GM12878 (cell line): ENCODE data around the gene BZW1.

Experiments
- BACH1 ChIP-seq: fragments of 450-650 bp; IDR thresholded peaks from 2 replicates; pipeline ENCODE4 v1.6.1; 2017; ENCODE audit warnings: mild to moderate bottlenecking, borderline replicate concordance
- BRCA1 ChIP-seq: IDR thresholded peaks from 2 replicates; pipeline ENCODE4 v1.6.1; 2011; ENCODE audit warnings: low read depth, low read length, improper control_type of control experiment
- CHD2 ChIP-seq: IDR thresholded peaks from 2 replicates; pipeline ENCODE4 v1.6.1; 2011; ENCODE audit warnings: low read depth, low read length, improper control_type of control experiment, borderline replicate concordance
- CREB1 ChIP-seq: IDR thresholded peaks from 2 replicates; pipeline ENCODE4 v1.6.1; 2012; ENCODE audit warnings: low read depth, mild to moderate bottlenecking, inconsistent platforms
- EP300 ChIP-seq, 2 experiments: fragments of 150-350 bp in 1 of 2; IDR thresholded peaks; 2 replicates each; pipeline ENCODE4 v1.6.1; 2011 to 2012; ENCODE audit warnings: low read depth in 2 of 2, low read length in 2 of 2, borderline replicate concordance in 1 of 2, improper control_type of control experiment in 1 of 2, inconsistent platforms in 1 of 2; ENCODE audit not compliant: control insufficient read depth in 1 of 2
- EZH2 ChIP-seq: IDR thresholded peaks from 2 replicates; pipeline ENCODE4 v1.6.1; 2012; ENCODE audit warnings: low read depth, mild to moderate bottlenecking, control low read depth, inconsistent platforms, low read length, borderline replicate concordance; ENCODE audit not compliant: control insufficient read depth
- JUNB ChIP-seq: IDR thresholded peaks from 2 replicates; pipeline ENCODE4 v1.6.1; 2016; ENCODE audit warnings: antibody characterized with exemption, mild to moderate bottlenecking
- MXI1 ChIP-seq: fragments of 150-350 bp; IDR thresholded peaks from 2 replicates; pipeline ENCODE4 v1.6.1; 2011; ENCODE audit warnings: low read depth, mild to moderate bottlenecking, inconsistent platforms, low read length, improper control_type of control experiment
- NKRF ChIP-seq: fragments of 450-650 bp; conservative IDR thresholded peaks from 2 replicates; pipeline ENCODE4 v1.6.1; 2017; ENCODE audit warnings: mild to moderate bottlenecking, moderate library complexity
- POLR2A ChIP-seq: IDR thresholded peaks from 2 replicates; pipeline ENCODE4 v1.6.1; 2011; ENCODE audit warnings: low read depth, mild to moderate bottlenecking, low read length
- RFX5 ChIP-seq: IDR thresholded peaks from 2 replicates; pipeline ENCODE4 v1.6.1; 2011; ENCODE audit warnings: low read depth, low read length, improper control_type of control experiment
- SMC3 ChIP-seq: IDR thresholded peaks from 2 replicates; pipeline ENCODE4 v1.6.1; 2011; ENCODE audit warnings: low read length, improper control_type of control experiment, borderline replicate concordance
- TF ChIP-seq, protein P1 (sequence below), 3 experiments: IDR thresholded peaks in 2 of 3; conservative IDR thresholded peaks in 1 of 3; 2 replicates each; pipeline ENCODE4 v1.5.1; 2011; ENCODE audit warnings: low read depth in 3 of 3, low read length in 3 of 3, mild to moderate bottlenecking in 3 of 3, control low read depth in 2 of 3, moderate library complexity in 2 of 3, inconsistent platforms in 1 of 3, mixed read lengths in 1 of 3; ENCODE audit not compliant: control insufficient read depth in 2 of 3, insufficient read depth in 1 of 3; ENCODE audit errors: extremely low read depth in 1 of 3

DNA sequence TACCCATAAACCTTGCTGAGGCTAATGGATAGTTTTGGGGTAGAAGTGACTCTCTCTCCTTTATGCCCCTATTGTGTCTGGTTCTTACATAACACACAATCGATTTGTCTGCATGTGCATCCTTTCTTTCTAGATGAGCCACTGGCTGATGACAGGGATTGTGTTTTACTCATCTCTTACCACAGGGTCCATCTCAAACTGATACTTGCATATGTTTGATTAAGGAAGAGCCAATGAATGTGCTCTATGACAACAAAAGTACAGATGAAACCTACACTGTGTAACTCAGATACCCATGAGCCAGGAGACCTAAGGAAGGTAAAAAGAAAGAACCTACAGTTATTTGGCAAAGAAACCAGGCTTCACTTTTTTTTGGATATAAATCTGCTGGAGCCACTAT lies 13.2 kb upstream of the BZW1 start:
- TF ChIP-seq POLR2A = no peak
- TF ChIP-seq NKRF = no peak
- TF ChIP-seq RFX5 = no peak
- no peak for TF ChIP-seq JUNB
- TF ChIP-seq, protein P1, sequence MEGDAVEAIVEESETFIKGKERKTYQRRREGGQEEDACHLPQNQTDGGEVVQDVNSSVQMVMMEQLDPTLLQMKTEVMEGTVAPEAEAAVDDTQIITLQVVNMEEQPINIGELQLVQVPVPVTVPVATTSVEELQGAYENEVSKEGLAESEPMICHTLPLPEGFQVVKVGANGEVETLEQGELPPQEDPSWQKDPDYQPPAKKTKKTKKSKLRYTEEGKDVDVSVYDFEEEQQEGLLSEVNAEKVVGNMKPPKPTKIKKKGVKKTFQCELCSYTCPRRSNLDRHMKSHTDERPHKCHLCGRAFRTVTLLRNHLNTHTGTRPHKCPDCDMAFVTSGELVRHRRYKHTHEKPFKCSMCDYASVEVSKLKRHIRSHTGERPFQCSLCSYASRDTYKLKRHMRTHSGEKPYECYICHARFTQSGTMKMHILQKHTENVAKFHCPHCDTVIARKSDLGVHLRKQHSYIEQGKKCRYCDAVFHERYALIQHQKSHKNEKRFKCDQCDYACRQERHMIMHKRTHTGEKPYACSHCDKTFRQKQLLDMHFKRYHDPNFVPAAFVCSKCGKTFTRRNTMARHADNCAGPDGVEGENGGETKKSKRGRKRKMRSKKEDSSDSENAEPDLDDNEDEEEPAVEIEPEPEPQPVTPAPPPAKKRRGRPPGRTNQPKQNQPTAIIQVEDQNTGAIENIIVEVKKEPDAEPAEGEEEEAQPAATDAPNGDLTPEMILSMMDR (IDR thresholded peaks at IDR 0.05 in 2 of 3, conservative IDR thresholded peaks at IDR 0.05 in 1 of 3; ENCODE audit: control insufficient read depth in 2 of 3, extremely low read depth in 1 of 3, insufficient read depth in 1 of 3, low read depth in 3 of 3, low read length in 3 of 3) = no peak
- no peak for TF ChIP-seq BACH1
- no peak for TF ChIP-seq MXI1
- no peak for TF ChIP-seq CHD2
- no peak for TF ChIP-seq EP300 (IDR thresholded peaks at IDR 0.05; ENCODE audit: borderline replicate concordance in 1 of 2, control insufficient read depth in 1 of 2, low read depth in 2 of 2, low read length in 2 of 2)
- TF ChIP-seq SMC3 = no peak
- no peak for TF ChIP-seq EZH2
- TF ChIP-seq CREB1 = no peak
- TF ChIP-seq BRCA1 = no peak
